Fibroblast of villous mesenchyme (primary cell): ENCODE results near the gene SH2D7. TPM values are rescaled to one million over a fixed set of nuclear protein-coding genes. Genes with fewer than 3 reads are reported as not detected.
A peak's percentile ranks its signal among the peaks of the same experiment; 100 is the strongest.

Experiments used
- DNase-seq: peaks from one replicate; pipeline ENCODE4 v3.0.0-alpha.2; 2010; ENCODE audit warnings: low read depth
- H3K4me3 ChIP-seq: 2 replicates; pipeline ENCODE4 v1.5.1; 2011; ENCODE audit warnings: low read depth, mild to moderate bottlenecking, low read length
- CTCF ChIP-seq: IDR thresholded peaks from 2 replicates; pipeline ENCODE4 v1.5.1; 2012; ENCODE audit warnings: low read depth, mild to moderate bottlenecking, low read length; ENCODE audit not compliant: insufficient read depth
- total RNA-seq: library from RNA; depleted of rRNA; stranded (reverse); fragments of >200 nt; gene quantifications from 2 replicates; pipeline ENCODE4 v1.2.3, GENCODE V29; 2012

SH2D7 gene
- total RNA-seq, 1 donor: not detected

GRCh38 chr15:78083687-78084448 lies 8.5 kb upstream of the SH2D7 start:
- no peak for TF ChIP-seq CTCF

GRCh38 chr15:78084449-78084750 lies 8.0 kb upstream of the SH2D7 start:
- no peak for DNase-seq
- no peak overlapping the region for H3K4me3 ChIP-seq
- no peak for TF ChIP-seq CTCF

More at GRCh38 chr15:78083687-78084448, 8.5 kb upstream of the SH2D7 start:
- no peak overlapping the region for H3K4me3 ChIP-seq
- no peak for DNase-seq

GRCh38 chr15:78085928-78086327 lies 6.4 kb upstream of the SH2D7 start:
- TF ChIP-seq CTCF: no peak
- H3K4me3 ChIP-seq: no peak overlapping the region
- peak; percentile 68 for DNase-seq

- no peak for TF ChIP-seq CTCF
- DNase-seq: no peak
- H3K4me3 ChIP-seq: no peak overlapping the region
Measured at GRCh38 chr15:78087951-78088772, 4.2 kb upstream of the SH2D7 start.

GRCh38 chr15:78088773-78089080 lies 3.6 kb upstream of the SH2D7 start:
- H3K4me3 ChIP-seq: no peak overlapping the region
- no peak for TF ChIP-seq CTCF
- DNase-seq: no peak

- TF ChIP-seq CTCF: no peak
- no peak for DNase-seq
- no peak overlapping the region for H3K4me3 ChIP-seq
Measured at GRCh38 chr15:78090422-78091063, 1.8 kb upstream of the SH2D7 start.
